ENCODE results near the gene STAC2. TPM values are rescaled to one million over a fixed set of nuclear protein-coding genes. Genes with fewer than 3 reads are reported as not detected.

The STAC2 gene
- total and polyA plus RNA-seq, 5 donors from 2014 or later, result not detected

- H3K4me3 ChIP-seq (ENCODE audit: low read depth, low read length), result no peak overlapping the region
- ATAC-seq (ENCODE audit: low read depth in 2 of 2), result no peak
- H3K9me3 Mint-ChIP-seq, result peaks cover 0 to 3% (median 0%) of the 10 kb centered on the region in 7 donors
- H3K27ac ChIP-seq (ENCODE audit: insufficient read depth, low read length, poor library complexity, severe bottlenecking), result no peak overlapping the region
- H3K4me1 Mint-ChIP-seq, result peaks cover 0 to 16% (median 6%) of the 10 kb centered on the region in 4 donors
- no peak overlapping the region for H3K27ac Mint-ChIP-seq
- no peaks in the 10 kb centered on the region for H3K9me3 ChIP-seq (ENCODE audit: control insufficient read depth in 2 of 2, low read length in 2 of 2)
- H3K4me3 Mint-ChIP-seq, result no peak overlapping the region
- DNase-seq, result no peak
- peaks cover 10% of the 10 kb centered on the region for H3K27me3 ChIP-seq (ENCODE audit: control insufficient read depth, insufficient read depth, low read length)
- peaks cover 16% of the 10 kb centered on the region for H3K4me1 ChIP-seq (ENCODE audit: control insufficient read depth, insufficient read depth, low read length, poor library complexity, severe bottlenecking)
- no peaks in the 10 kb centered on the region for H3K36me3 ChIP-seq (ENCODE audit: control insufficient read depth, insufficient read depth, low read length)
- H3K27me3 Mint-ChIP-seq, result peaks cover 44% of the 10 kb centered on the region
- no peaks in the 10 kb centered on the region for H3K36me3 Mint-ChIP-seq
These were observed 63.8 kb downstream of the STAC2 start for GRCh38 chr17:39161962-39162361.

Other genes with a start within 250 kb of the STAC2 start
- 12.9 TPM for gene PLXDC1, start 74.3 kb downstream of the STAC2 start, total RNA-seq
- 1 to 10 TPM in 2 of 4 donors, under 1 TPM in 2; 0.27 to 1.8 (median 1.1) TPM for gene PLXDC1, start 74.3 kb downstream of the STAC2 start, polyA plus RNA-seq
- not detected for gene ARL5C, start 59.8 kb downstream of the STAC2 start, total RNA-seq
- not detected for gene ARL5C, start 59.8 kb downstream of the STAC2 start, polyA plus RNA-seq
- gene CACNB1, start 28.3 kb downstream of the STAC2 start, total RNA-seq, result 19.3 TPM
- gene CACNB1, start 28.3 kb downstream of the STAC2 start, polyA plus RNA-seq, result 1 to 10 TPM in 2 of 4 donors, under 1 TPM in 2; 0.48 to 1.5 (median 0.97) TPM
- 2,336 TPM for gene RPL19, start 25.7 kb downstream of the STAC2 start, total RNA-seq
- gene RPL19, start 25.7 kb downstream of the STAC2 start, polyA plus RNA-seq, result 1,000 to 10,000 TPM; 2,055 to 3,537 (median 2,931) TPM
- 30.8 TPM for gene FBXL20, start 175.7 kb upstream of the STAC2 start, total RNA-seq
- 1 to 10 TPM; 4.0 to 6.3 (median 4.8) TPM for gene FBXL20, start 175.7 kb upstream of the STAC2 start, polyA plus RNA-seq
- gene MED1, start 225.3 kb upstream of the STAC2 start, total RNA-seq, result 45.4 TPM
- 10 to 100 TPM; 15.8 to 20.2 (median 18.3) TPM for gene MED1, start 225.3 kb upstream of the STAC2 start, polyA plus RNA-seq
- gene CDK12, start 235.5 kb upstream of the STAC2 start, total RNA-seq, result 110 TPM
- gene CDK12, start 235.5 kb upstream of the STAC2 start, polyA plus RNA-seq, result 1 to 10 TPM; 2.1 to 4.4 (median 3.3) TPM

All from CD4-positive, CD25-positive, alpha-beta regulatory T cell (primary cell).